ENCODE data around the gene IGIP.
"Not testable (repeated sequence)": the region's sequence is repeated elsewhere in the genome, so short reads cannot be mapped to it uniquely, and the experiment has no call there.

IGIP gene

DNA sequence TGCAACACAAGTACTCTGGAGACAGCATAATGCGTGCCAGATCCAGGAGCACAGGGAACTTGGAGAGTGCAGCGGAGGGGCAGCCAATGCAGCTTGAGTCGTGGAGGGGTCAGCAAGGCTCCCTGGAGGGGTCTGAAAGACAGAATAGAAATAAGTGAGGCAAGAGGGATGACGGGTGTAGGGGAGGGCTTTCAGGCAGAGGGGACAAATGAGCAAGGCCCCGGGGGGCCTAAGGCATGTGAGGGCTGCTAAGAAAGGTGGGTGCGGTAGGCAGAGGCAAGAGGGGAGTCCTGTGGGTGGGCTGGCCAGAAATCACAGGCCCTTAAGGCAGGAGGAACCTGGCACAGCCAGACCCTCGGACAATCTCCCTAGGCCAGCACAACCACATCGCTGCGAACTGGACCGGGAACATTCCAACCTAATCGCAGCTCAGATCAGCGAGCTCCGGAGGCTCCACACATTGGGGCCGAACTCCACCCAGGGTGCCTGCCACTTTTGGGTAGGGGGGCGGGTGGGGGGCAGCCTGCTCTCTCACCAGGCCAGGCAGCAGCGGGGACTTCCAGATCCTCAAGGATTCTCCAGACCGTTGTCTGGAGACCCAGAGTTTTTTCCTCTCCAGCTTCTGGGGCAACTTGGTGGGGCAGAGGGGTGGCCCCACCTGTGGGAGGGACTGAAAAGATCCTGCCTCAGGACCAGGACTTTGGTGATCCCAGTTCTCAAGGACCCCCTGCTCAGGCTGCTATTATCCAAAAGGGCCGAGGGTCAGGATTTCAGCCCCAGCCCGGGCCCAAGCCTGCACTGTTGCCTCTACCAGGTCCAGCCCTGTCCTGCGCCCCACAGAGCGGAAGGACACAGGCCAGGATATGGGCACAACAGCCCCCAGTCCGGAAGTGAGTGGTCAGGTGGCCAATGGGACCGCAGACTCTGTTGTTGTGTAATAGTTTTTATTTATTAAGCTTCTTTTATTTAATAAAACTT lies 26.6 kb downstream of the IGIP start:
- TF ChIP-seq, protein P1, sequence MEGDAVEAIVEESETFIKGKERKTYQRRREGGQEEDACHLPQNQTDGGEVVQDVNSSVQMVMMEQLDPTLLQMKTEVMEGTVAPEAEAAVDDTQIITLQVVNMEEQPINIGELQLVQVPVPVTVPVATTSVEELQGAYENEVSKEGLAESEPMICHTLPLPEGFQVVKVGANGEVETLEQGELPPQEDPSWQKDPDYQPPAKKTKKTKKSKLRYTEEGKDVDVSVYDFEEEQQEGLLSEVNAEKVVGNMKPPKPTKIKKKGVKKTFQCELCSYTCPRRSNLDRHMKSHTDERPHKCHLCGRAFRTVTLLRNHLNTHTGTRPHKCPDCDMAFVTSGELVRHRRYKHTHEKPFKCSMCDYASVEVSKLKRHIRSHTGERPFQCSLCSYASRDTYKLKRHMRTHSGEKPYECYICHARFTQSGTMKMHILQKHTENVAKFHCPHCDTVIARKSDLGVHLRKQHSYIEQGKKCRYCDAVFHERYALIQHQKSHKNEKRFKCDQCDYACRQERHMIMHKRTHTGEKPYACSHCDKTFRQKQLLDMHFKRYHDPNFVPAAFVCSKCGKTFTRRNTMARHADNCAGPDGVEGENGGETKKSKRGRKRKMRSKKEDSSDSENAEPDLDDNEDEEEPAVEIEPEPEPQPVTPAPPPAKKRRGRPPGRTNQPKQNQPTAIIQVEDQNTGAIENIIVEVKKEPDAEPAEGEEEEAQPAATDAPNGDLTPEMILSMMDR (IDR thresholded peaks at IDR 0.05; ENCODE audit: insufficient read depth, low read depth, low read length, missing control alignments), result no peak
- no peak for DNase-seq (ENCODE audit: low read depth)

GRCh38 chr5:140153255-140153654 lies 27.5 kb downstream of the IGIP start:
- H3K4me3 ChIP-seq (ENCODE audit: low read length), result no peak overlapping the region
- TF ChIP-seq, protein P1 (IDR thresholded peaks at IDR 0.05; ENCODE audit: insufficient read depth, low read depth, low read length, missing control alignments), result no peak
- no peak for DNase-seq (ENCODE audit: low read depth)

More for the DNA sequence above, 26.6 kb downstream of the IGIP start:
- no peak overlapping the region for H3K4me3 ChIP-seq (ENCODE audit: low read length)

GRCh38 chr5:140153905-140154304 lies 28.2 kb downstream of the IGIP start:
- H3K4me3 ChIP-seq (ENCODE audit: low read length), result no peak overlapping the region

DNA sequence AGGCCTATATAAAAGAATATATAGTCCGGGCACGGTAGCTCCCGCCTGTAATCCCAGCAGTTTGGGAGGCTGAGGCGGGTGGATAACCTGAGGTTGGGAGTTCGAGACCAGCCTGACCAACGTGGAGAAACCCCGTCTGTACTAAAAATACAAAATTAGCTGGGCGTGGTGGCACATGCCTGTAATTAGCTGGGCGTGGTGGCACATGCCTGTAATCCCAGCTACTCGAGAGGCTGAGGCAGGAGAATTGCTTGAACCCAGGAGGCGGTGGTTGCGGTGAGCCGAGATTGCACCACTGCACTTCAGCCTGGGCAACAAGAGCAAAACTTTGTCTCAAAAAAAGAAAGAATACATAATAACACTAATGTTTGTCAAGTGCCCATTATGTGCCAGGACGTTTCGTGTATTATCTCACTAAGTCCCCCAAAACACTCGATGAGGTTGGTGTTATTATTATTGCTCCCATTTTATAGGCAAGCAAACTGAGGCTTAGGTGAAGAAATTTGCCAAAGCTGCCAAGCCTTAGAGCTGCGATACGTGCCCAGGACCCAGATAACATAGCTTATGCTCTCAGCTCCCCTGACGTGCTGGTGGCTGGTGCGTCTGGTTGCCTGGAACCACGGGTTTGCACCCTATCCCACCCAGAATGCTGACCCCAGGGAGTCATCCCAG lies 29.1 kb downstream of the IGIP start:
- H3K4me3 ChIP-seq (ENCODE audit: low read length); DNase-seq (ENCODE audit: low read depth): not testable (repeated sequence)

More at GRCh38 chr5:140153905-140154304, 28.2 kb downstream of the IGIP start:
- TF ChIP-seq, protein P1 (IDR thresholded peaks at IDR 0.05; ENCODE audit: insufficient read depth, low read depth, low read length, missing control alignments), result no peak
- DNase-seq (ENCODE audit: low read depth), result no peak

DNA sequence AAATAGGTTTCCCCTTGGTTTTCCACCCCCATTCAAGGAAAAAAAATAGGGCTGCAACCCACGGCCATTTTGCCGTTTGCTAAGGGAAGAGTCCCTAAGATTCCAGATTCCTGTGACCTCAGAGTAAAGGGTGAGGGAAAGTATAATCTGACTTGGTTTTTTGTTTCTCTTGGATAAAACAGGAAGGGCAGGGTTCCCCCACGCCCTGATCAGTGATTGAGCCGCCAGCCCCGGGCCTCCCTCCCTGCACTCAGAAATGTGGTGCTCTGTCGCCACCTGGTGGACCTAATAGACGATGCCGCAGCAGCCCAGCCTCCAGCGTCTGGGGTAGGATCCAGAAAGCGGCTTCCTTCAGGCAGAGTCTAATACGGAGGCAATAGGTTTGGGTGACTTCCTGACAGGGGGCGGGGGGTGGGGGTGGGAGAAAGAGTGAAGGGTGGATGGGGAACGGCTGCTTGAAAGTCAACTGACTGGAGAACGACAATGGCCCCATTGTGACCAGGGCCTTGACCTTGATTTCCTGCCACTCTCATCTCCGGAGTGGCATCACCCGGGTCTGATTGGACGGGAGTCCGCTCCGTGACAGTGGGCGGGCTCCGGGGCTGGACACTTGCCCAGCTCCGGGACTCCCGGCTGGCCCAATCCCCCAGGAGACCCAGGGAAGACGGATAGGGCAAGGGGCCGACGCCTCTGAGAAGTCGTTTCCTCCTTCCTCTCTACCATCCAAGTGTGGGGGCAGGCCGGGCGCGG lies 31.5 kb downstream of the IGIP start:
- peak overlapping the region; percentile 5 for H3K4me3 ChIP-seq (ENCODE audit: low read length)
- TF ChIP-seq, protein P1 (IDR thresholded peaks at IDR 0.05; ENCODE audit: insufficient read depth, low read depth, low read length, missing control alignments), result peak; percentile 77
- peak; percentile 76 for DNase-seq (ENCODE audit: low read depth)

- no peak overlapping the region for H3K4me3 ChIP-seq (ENCODE audit: low read length)
- TF ChIP-seq, protein P1 (IDR thresholded peaks at IDR 0.05; ENCODE audit: insufficient read depth, low read depth, low read length, missing control alignments), result no peak
- DNase-seq (ENCODE audit: low read depth), result no peak
Measured at GRCh38 chr5:140159014-140159927, 33.5 kb downstream of the IGIP start.
